Fibroblast of skin of back (primary cell): ENCODE results near the gene IFT57.

Experiments used
- DNase-seq: peaks from one replicate; pipeline ENCODE4 v3.0.0-alpha.2; 2013

The IFT57 gene

GRCh38 chr3:108123326-108123725 lies 98.9 kb downstream of the IFT57 start:
- no peak for DNase-seq

GRCh38 chr3:108122276-108122675 lies 99.9 kb downstream of the IFT57 start:
- DNase-seq: no peak

- no peak for DNase-seq
These were observed 102.7 kb downstream of the IFT57 start for GRCh38 chr3:108119398-108120104.

GRCh38 chr3:108118038-108118768 lies 104.0 kb downstream of the IFT57 start:
- no peak for DNase-seq

- peak; percentile 7 for DNase-seq
These were observed 104.9 kb downstream of the IFT57 start for GRCh38 chr3:108117241-108117775.

- DNase-seq: no peak
These were observed 107.7 kb downstream of the IFT57 start for GRCh38 chr3:108114423-108115065.

- no peak for DNase-seq
These were observed 108.2 kb downstream of the IFT57 start for GRCh38 chr3:108113975-108114374.

GRCh38 chr3:108110934-108111333 lies 111.3 kb downstream of the IFT57 start:
- no peak for DNase-seq
